Adipocyte (in vitro differentiated cells): ENCODE results near the gene HEYL.

Experiments used
- DNase-seq: peaks from one replicate; pipeline ENCODE4 v3.0.0-alpha.2; 2015; ENCODE audit warnings: low read depth
- H3K27me3 ChIP-seq: replicated peaks from 2 replicates; pipeline ENCODE4 v1.7.0; 2013; ENCODE audit warnings: mild to moderate bottlenecking, low read length, moderate library complexity; ENCODE audit not compliant: control insufficient read depth, insufficient read depth
- H3K36me3 ChIP-seq: 2 replicates; pipeline ENCODE4 v1.7.0; 2013; ENCODE audit warnings: low read length, mild to moderate bottlenecking, moderate library complexity; ENCODE audit not compliant: control insufficient read depth, insufficient read depth, severe bottlenecking
- H3K4me1 ChIP-seq: 2 replicates; pipeline ENCODE4 v1.7.0; 2013; ENCODE audit warnings: mild to moderate bottlenecking, low read length, moderate library complexity; ENCODE audit not compliant: control insufficient read depth, insufficient read depth
- H3K4me3 ChIP-seq: 2 replicates; pipeline ENCODE4 v1.7.0; 2013; ENCODE audit warnings: mild to moderate bottlenecking, low read length, moderate library complexity
- H3K9ac ChIP-seq: 2 replicates; pipeline ENCODE4 v1.7.0; 2013; ENCODE audit warnings: mild to moderate bottlenecking, low read length, moderate library complexity
- H3K9me3 ChIP-seq: 2 replicates; pipeline ENCODE4 v1.7.0; 2013; ENCODE audit warnings: mild to moderate bottlenecking, low read length, moderate library complexity; ENCODE audit not compliant: control insufficient read depth

HEYL gene

GRCh38 chr1:39639305-39640130 is at the start of gene HEYL:
TSS of gene HEYL (minus strand) at chr1:39639643. CDS start at chr1:39639625, 18 bp downstream.
- peaks cover 4% of the 10 kb centered on the region for H3K4me1 ChIP-seq
- H3K36me3 ChIP-seq, result no peaks in the 10 kb centered on the region
- H3K27me3 ChIP-seq, result peaks cover 46% of the 10 kb centered on the region
- no peak for DNase-seq
- H3K9me3 ChIP-seq, result no peaks in the 10 kb centered on the region
- H3K9ac ChIP-seq, result no peak within 1 kb of the TSS
- peak within 1 kb of the TSS; percentile 13 for H3K4me3 ChIP-seq

- Histone ChIP-seq H3K4me3 (no peak overlapping the region), H3K4me1 (peaks cover 7% of the 10 kb centered on the region), H3K27me3 (peaks cover 85% of the 10 kb centered on the region)
These were observed 49.8 kb upstream of the HEYL start for GRCh38 chr1:39689214-39689613.

DNA sequence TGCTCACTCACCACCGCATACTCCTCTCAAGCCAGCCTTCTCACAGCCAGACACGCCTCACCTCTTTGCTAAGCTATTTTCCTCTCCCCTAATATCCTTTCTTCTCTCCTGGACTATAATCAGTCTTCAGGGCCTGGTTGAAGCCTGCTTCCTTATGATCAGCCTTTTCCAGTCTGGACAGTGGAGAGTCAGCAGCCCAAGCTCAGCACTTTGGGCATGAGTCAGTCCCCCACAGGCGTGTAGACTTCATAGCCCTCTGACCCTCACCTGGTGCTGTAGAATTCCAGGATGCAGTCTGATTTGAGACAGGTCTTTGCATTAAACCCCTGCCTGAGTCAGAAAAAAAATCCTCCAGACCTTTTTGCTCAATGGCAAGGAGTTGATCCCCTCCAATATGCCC is 49.3 kb upstream of the HEYL start:
- Histone ChIP-seq H3K9ac (no peak overlapping the region), H3K4me3 (no peak overlapping the region), H3K4me1 (peaks cover 7% of the 10 kb centered on the region), H3K36me3 (no peaks in the 10 kb centered on the region), H3K9me3 (no peaks in the 10 kb centered on the region), H3K27me3 (peaks cover 84% of the 10 kb centered on the region)
- DNase-seq, result no peak

More at GRCh38 chr1:39689214-39689613, 49.8 kb upstream of the HEYL start:
- DNase-seq, result no peak
- no peaks in the 10 kb centered on the region for H3K9me3 ChIP-seq
- no peak overlapping the region for H3K9ac ChIP-seq
- no peaks in the 10 kb centered on the region for H3K36me3 ChIP-seq

- no peak overlapping the region for H3K9ac ChIP-seq
- no peak overlapping the region for H3K4me3 ChIP-seq
- H3K27me3 ChIP-seq, result peaks cover 82% of the 10 kb centered on the region
- no peaks in the 10 kb centered on the region for H3K36me3 ChIP-seq
- no peaks in the 10 kb centered on the region for H3K9me3 ChIP-seq
- no peak for DNase-seq
- H3K4me1 ChIP-seq, result peaks cover 7% of the 10 kb centered on the region
These were observed 47.8 kb upstream of the HEYL start for GRCh38 chr1:39687243-39687642.

GRCh38 chr1:39685071-39685470 is 45.6 kb upstream of the HEYL start:
- H3K9ac ChIP-seq, result no peak overlapping the region
- H3K36me3 ChIP-seq, result no peaks in the 10 kb centered on the region
- H3K4me1 ChIP-seq, result no peaks in the 10 kb centered on the region
- no peak for DNase-seq
- H3K4me3 ChIP-seq, result no peak overlapping the region
- no peaks in the 10 kb centered on the region for H3K9me3 ChIP-seq
- peaks cover 82% of the 10 kb centered on the region for H3K27me3 ChIP-seq

DNA sequence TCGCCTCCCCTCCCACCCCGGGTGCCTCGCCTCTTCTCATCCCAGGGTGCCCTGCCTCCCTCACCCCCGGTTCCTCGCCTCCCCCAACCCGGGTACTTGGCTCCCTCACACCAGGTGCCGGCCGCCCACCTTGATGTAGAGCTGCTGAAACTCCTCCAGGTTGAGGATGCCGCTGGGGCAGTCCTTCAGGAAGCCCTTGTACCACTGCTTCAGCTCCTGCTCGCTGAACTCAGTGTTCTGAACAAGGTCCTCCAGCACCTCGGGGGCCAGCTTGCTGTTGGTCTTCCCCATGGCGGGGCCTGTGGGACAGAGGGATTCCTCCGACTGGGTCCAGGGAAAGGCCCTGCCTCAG is 44.8 kb upstream of the HEYL start:
- Histone ChIP-seq H3K9me3 (no peaks in the 10 kb centered on the region), H3K4me1 (no peaks in the 10 kb centered on the region), H3K4me3 (no peak overlapping the region), H3K27me3 (peaks cover 75% of the 10 kb centered on the region), H3K36me3 (no peaks in the 10 kb centered on the region), H3K9ac (no peak overlapping the region)
- no peak for DNase-seq

- H3K4me3 ChIP-seq, result no peak overlapping the region
- peaks cover 69% of the 10 kb centered on the region for H3K27me3 ChIP-seq
- no peaks in the 10 kb centered on the region for H3K9me3 ChIP-seq
- no peaks in the 10 kb centered on the region for H3K4me1 ChIP-seq
- no peak for DNase-seq
- no peaks in the 10 kb centered on the region for H3K36me3 ChIP-seq
- H3K9ac ChIP-seq, result no peak overlapping the region
These were observed 44.3 kb upstream of the HEYL start for GRCh38 chr1:39683591-39684312.

DNA sequence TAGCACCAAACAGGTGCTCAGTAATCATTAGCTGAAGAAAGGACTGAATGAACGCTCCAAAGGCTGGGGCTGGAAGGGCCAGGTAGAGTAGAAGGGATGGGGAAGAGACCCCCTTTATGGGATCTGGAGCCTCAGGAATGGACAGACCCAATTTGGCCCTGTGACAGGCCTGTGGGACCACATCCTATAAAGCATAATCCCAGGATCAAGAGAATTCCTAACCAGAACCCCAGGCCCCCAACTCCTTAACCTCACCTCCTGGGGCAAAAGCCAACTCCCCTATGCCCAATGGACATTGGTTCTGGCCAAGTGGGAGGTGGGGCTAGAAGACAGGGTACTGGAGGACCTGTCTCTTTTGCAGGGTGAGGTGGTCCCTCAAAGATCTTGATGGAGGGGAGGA is 42.6 kb upstream of the HEYL start:
- DNase-seq, result no peak
- H3K4me3 ChIP-seq, result no peak overlapping the region
- H3K36me3 ChIP-seq, result no peaks in the 10 kb centered on the region
- H3K9me3 ChIP-seq, result no peaks in the 10 kb centered on the region
- no peaks in the 10 kb centered on the region for H3K4me1 ChIP-seq
- peaks cover 66% of the 10 kb centered on the region for H3K27me3 ChIP-seq
- H3K9ac ChIP-seq, result no peak overlapping the region

DNA sequence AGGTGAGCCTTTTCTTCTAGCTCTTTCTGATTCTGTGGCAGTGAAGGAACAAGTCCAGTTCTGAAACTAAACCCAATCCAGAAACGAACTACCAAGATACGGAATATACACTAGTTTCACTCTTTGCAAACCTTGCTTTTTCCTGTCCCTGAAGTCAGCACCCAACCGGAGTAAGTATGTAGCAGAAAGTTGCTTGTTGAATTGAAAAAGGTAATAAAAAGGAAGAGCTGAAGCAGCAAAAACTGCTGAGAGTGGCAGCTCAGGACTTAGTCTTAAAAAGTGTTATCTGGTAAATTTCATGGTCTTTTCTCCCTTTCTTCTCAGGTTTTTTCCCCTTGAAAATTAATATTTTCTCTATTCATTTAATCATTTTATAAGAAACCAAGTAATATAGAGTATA is 41.9 kb upstream of the HEYL start:
- no peaks in the 10 kb centered on the region for H3K4me1 ChIP-seq
- no peak for DNase-seq
- no peak overlapping the region for H3K9ac ChIP-seq
- peaks cover 64% of the 10 kb centered on the region for H3K27me3 ChIP-seq
- no peaks in the 10 kb centered on the region for H3K9me3 ChIP-seq
- no peak overlapping the region for H3K4me3 ChIP-seq
- no peaks in the 10 kb centered on the region for H3K36me3 ChIP-seq

DNA sequence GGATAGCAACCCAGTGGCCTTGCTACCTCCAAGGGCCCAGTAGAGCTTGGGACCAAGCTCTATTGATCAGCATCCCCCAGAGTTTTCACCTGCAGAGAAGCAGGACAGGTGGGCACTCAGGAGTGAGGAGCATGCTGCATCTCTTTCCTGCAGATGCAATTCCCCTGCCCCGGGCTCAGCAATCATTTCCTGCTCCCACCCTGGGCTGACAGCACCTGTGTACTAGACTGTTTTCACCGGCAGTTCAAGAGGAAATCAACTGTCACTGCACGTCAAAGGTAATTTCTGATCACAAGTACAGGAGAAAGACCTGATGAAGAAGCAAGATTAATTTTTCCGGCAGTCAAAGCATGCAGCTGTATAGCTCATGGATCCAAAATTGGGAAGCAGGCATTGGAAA is 41.3 kb upstream of the HEYL start:
- H3K4me3 ChIP-seq, result no peak overlapping the region
- no peaks in the 10 kb centered on the region for H3K4me1 ChIP-seq
- no peak overlapping the region for H3K9ac ChIP-seq
- H3K27me3 ChIP-seq, result peaks cover 62% of the 10 kb centered on the region
- H3K36me3 ChIP-seq, result no peaks in the 10 kb centered on the region
- no peak for DNase-seq
- H3K9me3 ChIP-seq, result no peaks in the 10 kb centered on the region

DNA sequence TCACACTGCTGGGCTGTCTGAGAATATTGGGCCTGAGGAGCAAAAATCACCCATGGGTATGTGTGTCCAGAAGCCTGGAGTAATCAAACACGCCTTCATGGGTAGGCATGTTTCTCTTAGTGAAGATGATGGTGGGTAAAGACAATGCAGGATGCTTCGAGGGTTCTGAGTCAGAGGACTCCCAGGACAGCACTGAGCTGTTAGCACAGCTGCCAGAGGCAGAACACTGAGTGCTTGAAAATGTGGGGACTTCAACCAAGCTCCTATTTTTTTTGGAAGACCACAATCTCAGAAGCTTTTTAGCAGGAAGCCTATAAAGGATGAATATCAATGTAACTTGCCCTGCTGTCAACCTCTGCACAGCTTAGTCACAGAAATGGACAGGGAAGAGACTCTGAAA is 40.4 kb upstream of the HEYL start:
- Histone ChIP-seq H3K9me3 (no peaks in the 10 kb centered on the region), H3K9ac (no peak overlapping the region), H3K4me1 (no peaks in the 10 kb centered on the region), H3K4me3 (no peak overlapping the region), H3K36me3 (no peaks in the 10 kb centered on the region), H3K27me3 (peaks cover 55% of the 10 kb centered on the region)
- DNase-seq, result peak; percentile 12
